CD4-positive, alpha-beta T cell treated with Interferon alpha-2 for 1 hour (primary cell): ENCODE results near the gene PDE4B.
A peak's percentile ranks its signal among the peaks of the same experiment; 100 is the strongest.

Source experiments
- DNase-seq, 2 donors: peaks; one replicate each; pipeline ENCODE4 v3.0.0-alpha.2; 2020 to 2022

PDE4B gene

DNA sequence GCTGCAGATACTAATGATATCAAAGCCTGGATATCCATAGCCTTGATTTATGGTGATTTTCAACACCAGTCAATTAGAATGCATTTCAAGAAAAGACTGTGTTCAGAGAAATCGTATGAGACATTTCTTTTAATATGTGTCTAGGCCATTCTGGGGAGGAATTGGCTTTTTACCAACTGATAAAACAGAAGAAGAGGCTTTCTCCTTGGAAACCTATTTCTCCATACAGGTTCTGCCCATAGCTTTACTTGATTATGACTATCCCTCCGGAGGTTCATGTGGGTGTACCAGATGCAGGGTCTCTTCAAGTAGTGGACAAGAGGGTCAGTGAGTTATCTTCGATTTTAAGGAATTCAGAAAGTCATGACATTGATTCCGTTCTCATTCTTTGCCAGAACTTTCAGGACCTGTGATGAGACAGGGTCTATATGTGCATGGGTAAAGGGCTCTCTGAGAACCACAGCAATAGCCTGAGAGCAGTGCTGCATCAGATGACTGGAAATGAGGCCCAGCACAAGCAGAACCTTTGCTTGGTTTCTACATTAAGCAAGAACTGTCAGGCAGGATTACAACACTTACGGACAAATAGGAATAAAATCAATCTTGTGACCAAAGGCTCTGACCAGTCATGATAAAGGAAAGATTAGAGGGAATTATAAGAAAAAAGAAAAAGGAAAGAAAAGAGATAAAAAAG is 477.6 kb downstream of the PDE4B start:
- peak in 1 of 2 donors; percentile 32 for DNase-seq

DNA sequence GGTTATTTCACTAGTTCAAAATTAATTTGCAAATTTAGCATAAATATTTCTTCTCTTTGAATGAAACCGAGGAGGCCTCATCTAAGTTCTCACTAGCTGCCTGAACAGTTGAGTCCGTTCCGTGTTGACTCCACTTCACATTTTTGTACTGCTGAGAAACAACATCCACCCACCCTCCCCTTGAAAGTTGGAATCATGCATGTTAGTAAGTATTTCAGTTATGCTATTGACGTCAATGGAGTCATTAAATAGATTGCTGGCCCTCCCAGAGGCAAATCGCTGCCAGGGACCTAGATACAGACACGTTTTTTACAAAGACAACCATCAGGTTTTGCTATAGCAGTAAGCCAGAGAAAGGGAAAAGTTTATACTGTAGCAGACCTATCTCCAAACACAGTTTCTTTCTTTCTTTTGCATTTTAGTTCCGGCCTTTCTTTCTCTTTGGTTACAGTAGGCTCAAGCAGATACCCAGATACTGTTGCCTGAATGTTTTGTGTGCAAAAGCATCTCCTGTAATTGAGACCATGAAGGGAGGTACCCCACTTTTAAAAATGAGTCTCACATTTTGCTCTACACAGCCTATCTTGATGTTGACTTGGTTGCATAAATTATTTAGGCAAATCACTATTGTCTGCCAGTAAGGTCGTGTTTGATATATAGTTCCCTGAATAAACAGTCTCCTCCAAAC is 478.7 kb downstream of the PDE4B start:
- DNase-seq = peak; percentile 32 to 45

DNA sequence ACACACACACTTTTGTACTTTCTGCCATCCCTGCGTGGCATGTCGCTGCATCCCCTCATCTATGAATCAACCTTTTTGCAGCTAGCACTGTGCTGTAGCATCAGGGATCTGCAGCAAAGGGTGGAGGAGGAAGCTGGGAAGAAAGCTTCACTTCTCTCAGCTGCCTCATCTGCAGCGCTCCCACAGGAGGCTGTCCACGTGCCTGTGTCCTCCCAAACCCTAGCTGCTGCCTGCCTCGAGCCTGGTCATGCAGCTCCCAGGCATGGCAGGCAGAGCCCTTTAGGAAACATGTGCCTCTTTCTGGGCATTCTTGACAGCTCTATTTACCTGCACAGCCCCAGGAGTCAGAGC is 479.2 kb downstream of the PDE4B start:
- DNase-seq = no peak

DNA sequence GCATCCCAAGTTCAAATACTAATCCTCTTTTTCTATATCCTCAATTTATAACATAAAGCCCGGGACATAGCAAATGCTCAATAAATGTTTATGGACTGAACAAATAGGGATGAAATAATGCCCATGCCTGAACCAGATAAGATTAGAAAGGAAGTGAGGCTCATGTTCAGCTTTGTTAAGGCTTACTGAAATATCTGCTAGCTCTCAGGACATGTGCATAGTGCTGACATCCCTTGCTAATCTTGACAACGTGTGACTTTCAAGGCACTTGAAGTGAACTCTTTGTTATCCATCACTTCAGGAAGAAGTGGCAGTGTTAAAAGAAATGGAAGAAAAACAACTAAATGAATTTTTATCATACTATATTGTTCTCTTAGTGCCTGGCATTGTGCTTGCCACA is 481.0 kb downstream of the PDE4B start:
- DNase-seq = no peak

DNA sequence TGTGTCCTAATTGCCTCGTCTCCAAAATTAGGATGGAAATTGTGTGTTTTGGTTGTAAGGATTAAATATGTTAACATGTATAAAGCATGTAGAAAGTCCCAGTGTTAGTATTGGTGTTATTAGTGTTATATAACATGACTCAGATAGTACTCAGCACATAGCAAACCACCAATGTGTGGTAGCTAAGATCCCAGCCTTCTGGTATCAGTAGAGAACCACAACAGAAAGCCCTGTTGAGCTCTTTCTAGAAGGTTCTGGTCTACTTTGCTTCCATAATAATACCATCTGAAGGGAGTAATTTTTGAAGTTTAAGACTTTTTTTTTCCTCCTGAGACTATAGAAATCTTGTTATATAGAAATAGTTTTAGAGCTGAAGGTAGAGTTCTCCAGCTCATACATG is 481.9 kb downstream of the PDE4B start:
- DNase-seq = peak in 1 of 2 donors; percentile 71

DNA sequence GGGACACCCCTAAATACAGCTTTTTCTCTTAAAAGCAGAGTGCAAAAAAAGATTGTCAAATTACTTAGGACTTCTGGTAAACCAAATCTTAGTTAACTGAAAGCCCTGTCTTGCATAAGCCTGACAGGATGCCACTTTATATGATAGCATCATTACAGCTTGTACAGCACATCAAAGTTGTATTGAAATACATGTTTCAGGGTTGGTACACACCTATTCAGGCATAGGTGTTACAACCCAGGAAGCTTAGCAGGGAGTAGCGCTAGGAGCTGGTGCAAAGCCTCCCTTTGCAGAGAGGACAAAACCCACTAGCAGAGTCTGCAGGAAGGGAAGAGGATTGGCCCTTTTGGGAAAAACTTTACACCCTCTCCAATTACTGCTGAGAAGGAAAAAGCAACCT is 482.4 kb downstream of the PDE4B start:
- DNase-seq = peak; percentile 32 to 78

DNA sequence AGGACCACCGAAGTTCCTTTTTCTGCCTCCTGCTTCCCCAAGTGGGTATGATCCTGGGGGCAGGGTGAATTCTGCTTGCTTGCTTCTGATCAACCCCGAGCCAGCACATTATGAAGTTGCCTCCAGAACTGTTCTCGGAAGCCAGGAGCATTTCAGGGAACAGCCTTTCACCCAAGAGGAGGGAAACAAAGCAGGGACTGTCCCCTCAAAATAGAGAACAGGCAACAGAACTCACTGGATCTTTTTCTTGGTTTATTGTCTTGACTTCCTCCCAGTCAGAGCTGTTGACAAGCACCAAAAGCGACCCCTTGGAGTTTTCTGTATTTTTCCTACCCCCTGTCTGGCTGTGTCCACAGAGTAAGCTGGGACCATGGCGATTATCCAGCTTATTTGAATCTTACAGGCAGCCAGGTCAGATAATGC is 482.9 kb downstream of the PDE4B start:
- DNase-seq = peak; percentile 72 to 80

DNA sequence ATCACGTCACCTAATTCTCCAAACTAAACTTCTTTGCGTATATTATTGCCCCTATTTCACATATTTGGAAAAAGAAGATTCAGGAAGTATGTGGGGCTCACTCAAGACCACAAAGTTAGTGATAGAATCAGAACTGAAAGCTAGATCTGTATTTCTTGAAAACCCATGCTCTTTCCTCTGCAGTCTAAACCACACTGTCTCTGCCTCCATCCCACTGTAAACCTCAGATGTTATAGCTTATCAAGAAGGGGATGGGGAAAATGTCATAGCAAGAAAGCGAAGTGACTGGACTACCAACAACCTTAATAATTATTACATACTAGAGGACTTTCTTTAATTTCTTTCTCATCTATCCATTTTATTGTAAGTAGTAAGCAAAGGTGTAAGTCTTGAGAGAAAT is 483.5 kb downstream of the PDE4B start:
- DNase-seq = peak; percentile 54 to 85

DNA sequence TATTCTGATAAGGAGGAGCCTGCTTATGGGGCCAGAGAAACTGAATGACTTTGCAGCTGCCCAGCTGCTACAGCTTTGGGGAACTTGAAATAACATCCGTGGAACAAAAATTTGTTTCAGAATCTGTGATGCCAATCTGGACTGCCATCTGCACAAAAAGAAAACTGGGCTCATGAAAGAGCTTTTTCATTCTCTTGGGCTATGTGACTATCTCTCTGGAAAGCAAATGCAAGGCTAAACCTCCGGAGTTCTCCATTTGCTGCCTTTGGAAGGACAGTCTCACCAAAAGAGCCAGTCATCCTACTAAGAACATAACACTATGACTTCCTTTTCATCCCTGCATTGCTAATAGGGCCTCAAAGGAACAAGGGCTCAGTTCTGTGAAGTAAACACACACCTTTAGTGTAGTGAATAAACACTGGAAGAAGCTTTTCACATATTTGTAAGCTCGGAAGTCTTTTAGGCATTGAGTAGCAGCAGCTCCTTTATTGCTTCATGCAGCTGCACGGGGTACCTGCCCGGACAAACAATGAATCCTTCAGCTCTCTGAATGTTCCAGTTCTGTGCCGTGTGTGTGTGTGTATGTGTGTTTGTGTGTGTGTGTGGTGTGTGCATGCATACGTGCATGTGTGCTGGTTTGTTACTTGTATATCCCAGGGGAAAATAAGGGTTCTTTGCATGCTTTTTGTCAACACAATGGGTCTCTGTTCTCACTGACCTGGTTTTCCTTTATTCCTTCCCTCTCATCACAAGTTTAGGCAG is 485.7 kb downstream of the PDE4B start:
- peak in 1 of 2 donors; percentile 21 for DNase-seq

DNA sequence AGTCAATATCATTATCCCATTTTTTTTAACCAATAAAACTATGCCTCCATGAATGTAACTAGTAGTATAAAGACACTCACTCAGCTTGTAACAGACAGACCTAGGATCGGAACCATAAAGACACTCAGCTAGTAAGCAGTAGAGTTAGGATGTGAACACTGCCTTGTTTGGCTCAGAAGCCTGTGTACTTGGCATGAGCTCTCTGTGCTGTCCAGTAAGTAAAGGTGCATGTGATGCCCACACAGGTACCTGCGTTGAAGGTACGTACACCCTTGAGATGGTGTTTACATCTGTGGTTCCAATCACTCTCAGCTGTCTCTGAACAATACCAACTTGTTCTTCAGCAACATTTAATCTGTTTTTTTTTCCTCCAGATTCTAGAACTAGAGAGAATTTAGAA is 489.1 kb downstream of the PDE4B start:
- DNase-seq = peak in 1 of 2 donors; percentile 16

DNA sequence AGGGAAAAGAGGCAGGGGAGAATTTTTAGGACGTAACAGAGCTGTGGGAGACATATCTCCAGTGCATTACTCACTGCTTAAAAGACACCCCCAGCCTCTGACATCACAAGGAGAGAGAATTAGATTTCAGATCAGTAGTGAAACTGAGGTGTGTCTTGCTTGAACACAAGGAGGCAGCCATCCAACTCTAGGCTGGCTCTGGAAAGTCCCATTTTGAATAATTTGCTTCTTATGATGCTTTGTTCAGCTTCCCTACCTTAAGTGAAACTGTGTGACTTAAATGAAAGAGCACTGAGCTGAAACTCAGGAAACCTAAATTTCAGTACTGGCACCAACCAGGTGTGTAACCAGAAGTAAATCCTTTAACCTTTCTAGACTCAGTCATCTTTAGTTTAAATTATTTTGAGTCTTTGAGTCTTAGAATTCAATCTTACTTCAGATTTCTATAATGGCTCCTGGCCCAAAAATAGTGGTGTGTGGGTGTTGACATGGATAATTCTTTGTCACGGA is 489.7 kb downstream of the PDE4B start:
- peak; percentile 85 to 90 for DNase-seq

DNA sequence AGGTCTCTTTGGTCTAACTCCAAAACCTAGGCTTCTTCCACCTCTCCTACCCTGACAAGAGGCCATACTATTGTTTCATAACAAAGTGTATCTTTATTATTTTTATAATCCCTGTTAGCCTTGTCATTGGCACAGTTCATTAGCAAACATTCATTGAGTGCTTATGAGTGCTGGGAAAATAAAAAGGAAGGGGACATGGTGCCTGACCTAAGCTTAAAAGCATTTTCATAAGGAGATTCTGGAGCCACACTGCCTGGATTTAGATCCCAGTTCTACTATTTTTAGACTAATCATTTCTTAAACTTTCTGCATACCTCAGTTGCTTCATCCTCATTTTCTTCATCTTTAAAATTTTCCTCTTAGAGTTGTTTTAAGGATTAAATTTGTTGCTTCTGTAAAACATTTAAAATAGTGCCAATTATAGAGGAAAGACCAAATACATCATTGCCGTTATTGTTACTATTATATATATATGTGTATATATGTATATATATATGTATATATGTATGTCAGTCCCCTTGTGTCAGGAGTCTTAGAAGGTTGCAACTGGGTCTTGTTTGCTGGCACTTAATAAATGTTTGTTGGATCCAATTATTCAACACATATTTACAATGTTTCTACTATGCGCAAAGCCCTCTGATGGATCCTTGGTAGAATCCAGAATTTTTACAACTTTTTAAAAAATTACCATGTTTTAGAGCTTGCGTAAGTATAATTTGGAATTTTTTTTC is 490.4 kb downstream of the PDE4B start:
- no peak for DNase-seq

DNA sequence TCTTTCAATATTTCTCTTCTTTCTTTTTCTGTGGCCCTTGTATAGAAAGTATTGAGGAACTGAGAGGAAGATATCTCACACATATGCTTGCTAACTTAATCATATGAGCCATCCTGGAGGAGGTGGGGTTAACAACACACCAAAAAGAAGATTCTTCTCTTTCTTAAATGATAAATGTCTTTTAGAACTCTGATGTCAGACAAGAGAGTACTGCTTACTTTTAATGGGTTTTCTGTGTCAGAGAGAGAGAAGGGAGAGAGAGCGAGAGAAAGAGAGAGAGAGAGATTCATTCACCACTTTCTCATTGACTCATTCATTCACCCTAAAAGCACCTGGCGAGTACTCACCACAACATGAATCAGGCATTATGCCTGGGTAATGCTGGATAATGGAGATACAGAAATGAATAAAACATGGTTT is 490.9 kb downstream of the PDE4B start:
- DNase-seq = peak in 1 of 2 donors; percentile 40

DNA sequence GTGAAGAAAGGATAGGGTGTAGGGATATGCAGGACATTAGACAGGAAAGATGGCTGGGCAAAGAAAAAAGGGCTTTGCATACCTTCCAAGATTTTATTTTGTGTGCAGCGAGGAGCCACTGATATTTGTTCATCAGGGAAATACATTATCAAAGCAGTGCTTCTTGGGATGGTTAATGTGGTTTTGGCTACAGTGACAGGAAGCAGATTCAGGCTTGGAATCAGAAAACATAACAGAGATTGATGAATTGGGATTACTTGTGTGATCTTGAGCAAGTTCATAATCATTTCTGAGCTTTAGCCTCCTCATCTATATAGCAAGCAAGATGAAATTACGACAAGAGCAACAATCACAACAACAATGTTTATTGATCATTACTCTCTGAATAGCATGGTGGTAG is 492.1 kb downstream of the PDE4B start:
- no peak for DNase-seq

DNA sequence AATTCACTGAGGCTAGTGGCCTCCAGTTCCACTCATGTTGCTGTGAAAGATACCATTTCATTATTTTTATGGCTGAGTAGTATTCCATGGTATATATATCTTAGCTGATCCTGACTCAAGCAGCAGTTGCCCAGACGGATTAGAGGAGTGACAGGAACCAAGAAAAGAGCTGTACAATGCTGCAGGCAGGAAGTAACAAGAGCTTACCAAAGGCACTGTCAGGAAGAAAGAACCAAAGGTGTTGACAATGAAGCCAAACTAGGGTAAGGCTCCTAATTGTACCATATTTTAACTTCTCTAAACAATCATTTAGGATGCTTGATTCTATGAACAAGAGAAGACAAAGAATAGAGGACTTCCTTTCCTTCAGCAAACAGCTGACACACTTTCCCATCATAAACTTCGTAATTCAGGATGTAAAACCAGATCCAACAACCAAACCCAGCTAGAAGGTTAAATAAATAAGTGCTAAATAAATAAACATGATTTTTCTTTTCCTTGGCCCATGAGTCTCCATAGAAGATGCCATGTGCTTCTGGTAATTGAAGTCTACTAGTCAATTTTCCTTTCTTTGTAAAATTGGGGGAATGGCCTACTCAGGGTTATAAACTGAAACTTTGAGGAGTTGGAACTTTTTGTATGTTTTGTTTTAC is 493.0 kb downstream of the PDE4B start:
- DNase-seq = peak in 1 of 2 donors; percentile 25

DNA sequence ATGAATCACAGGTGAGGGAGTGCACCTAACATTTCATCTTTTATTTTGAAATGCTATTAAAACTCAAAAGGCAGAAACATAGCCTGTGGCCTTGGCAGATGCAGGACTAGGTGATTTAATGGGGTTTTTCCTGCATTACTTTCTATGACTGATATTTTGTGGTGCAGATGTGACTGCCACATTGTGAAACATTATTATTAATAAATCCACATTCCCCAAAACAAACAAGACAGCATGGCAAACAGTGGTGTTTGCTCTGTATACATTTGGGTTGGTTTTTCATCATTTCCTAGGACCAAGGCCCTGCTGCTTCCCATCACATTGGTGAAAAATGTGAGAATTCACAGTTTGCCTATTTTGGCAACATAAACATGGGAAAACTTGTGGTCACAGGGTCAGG is 493.6 kb downstream of the PDE4B start:
- no peak for DNase-seq

DNA sequence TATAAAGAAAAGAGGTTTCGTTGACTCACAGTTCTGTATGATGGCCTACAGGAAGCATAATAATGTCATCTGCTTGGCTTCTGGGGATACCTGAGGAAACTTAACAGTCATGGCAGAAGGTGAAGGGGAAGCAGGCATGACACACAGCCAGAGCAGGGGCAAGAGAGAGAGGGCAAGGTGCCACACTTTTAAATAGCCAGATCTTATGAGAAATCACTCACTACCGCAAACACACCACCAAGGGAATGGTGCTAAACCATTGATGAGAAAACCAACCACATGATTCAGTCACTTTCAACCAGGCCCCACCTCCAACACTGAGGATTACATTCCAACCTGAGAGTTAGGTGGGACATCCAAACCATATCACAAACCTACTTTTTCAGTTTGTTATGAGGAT is 495.4 kb downstream of the PDE4B start:
- peak in 1 of 2 donors; percentile 24 for DNase-seq

DNA sequence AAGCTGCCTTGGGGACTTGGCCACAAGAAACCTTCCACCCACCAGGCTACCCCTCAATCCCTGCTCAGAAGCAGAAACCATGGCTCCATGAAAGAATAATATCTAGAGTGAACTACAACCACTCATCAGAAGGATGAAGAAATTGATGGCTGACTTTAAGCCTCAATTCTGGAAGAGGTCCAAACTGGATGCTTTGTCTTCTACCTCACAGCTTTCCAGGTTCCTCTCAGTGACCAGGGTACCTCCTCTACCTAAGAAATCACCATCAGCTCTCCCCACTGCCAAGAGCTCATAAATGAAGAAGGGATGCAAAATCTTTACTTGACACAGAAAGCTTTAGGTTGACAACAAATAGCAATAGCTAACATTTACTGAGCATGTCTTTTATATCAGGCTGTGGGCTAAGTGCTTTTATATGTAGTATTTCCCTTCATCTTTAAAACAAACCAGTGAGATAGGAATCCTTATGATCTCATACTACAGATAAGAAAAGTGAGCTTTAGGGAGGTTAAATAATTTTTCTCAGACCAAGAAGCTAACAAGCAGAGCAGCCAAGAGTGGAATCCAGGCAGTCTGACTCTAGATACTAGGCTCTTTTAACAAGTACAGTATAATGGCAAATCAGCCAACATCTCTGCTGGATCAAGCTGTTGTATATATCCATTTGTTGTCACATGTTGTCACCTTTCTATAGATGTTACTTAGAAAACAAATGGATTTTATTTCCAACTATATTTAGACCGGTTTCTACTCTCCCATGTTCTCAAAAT is 498.3 kb downstream of the PDE4B start:
- DNase-seq = no peak

DNA sequence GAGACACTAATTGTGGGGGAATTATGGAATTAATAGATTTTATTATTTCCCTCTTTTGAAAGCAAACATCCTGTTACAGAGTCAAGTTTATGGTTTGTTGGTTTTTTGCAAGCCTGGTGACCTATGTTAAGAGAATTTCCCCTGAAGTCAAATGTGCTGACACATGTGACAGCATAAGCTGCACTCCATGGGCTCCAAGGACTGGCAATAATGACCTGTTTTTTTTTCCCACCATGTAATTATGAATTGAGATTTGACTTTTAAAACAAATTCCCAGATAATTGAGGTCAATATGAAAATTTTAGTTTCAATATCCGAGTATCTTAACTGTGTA is 498.8 kb downstream of the PDE4B start:
- DNase-seq = no peak

DNA sequence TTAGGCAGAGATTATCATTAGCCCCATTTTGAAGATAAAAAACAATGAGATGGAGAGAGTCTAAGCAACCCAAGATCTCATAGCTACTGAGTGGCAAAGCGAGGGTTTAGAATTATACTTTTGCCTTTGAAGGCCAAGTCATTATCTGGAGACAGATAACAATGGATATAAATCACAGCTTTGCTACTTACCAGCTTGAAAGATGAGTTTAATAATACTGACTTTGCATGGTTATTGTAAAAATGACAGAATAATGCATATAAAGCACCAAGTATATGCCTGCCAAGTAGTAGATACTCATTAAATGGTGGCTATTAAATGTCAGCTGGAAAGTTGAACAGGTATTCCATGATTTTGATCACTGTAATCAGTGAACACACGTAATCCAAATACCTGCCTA is 499.6 kb downstream of the PDE4B start:
- no peak for DNase-seq

DNA sequence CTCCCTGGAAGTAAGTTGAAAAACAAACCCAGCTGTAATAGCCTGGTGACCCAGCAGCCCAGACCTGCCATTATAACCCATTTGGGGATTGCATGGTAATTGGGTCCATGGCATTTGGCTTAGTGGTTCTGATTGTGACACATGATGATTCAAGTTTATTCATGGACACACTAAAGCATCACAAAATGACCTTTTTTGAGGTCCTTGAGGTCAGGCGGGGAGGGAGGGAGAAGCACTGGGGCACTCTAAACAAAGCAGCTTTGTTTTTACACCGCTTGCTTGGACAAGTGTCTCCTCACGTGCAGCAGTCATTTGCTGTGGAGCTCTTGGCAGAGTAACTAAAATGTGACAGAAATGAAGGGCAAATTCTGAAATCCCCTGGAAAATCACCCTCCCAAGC is 500.2 kb downstream of the PDE4B start:
- DNase-seq = no peak
